ENCODE measurements around the gene SLC26A5.
"Not testable (repeated sequence)": the region's sequence is repeated elsewhere in the genome, so short reads cannot be mapped to it uniquely, and the experiment has no call there.

SLC26A5 gene, protein sequence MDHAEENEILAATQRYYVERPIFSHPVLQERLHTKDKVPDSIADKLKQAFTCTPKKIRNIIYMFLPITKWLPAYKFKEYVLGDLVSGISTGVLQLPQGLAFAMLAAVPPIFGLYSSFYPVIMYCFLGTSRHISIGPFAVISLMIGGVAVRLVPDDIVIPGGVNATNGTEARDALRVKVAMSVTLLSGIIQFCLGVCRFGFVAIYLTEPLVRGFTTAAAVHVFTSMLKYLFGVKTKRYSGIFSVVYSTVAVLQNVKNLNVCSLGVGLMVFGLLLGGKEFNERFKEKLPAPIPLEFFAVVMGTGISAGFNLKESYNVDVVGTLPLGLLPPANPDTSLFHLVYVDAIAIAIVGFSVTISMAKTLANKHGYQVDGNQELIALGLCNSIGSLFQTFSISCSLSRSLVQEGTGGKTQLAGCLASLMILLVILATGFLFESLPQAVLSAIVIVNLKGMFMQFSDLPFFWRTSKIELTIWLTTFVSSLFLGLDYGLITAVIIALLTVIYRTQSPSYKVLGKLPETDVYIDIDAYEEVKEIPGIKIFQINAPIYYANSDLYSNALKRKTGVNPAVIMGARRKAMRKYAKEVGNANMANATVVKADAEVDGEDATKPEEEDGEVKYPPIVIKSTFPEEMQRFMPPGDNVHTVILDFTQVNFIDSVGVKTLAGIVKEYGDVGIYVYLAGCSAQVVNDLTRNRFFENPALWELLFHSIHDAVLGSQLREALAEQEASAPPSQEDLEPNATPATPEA

DNA sequence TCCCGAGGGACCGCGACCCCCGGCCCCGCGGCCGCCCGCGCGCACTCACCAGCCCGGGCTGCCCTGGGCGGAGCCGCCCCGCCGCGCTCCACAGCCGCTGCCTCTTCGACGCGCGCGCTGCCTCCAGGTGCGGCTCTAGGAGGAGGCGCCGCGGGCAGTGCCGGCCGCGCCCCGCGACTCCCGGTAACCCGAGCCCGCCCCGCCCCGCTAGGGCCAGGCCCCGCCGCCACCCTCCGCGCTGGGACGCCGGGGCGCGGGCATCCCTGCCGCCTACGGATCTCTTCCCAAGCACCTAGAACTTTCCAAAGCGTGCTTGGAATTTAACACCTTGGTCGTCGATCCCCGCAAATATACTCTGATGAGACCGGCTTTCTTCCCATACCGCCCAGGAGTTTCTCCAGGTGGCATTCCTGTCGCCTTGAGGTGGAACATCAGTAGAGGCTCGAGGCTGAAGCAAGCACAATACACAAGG, at the start of gene SLC26A5:
TSS of gene SLC26A5 (minus strand) at position 159 of the 472 bp plus-strand sequence. CDS start 24,693 bp downstream, outside the sequence.
- DNase-seq (ENCODE audit: low read depth, low spot score) = peak; percentile 33

DNA sequence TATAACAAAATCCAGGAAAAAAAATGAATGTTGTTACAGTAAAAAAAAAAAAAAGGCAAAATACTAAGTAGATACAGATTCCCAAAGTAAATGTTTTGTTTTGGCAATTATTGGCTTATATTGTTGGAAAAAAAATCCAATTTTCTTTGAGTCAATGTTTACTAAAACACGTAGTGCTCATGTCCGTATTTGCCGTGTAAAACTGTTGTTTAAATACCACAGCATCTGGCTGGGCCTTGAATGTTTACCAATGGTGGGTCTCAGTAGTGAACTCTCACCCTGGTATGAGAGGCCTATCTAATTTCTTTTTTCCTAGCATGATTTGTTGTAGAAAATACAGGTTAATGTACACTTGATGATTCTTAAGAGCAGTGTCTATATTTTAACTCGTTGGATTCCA, 41.4 kb upstream of the SLC26A5 start:
- no peak for DNase-seq (ENCODE audit: low read depth, low spot score)

GRCh38 chr7:103486873-103487272, 40.9 kb upstream of the SLC26A5 start:
- not testable (repeated sequence) for DNase-seq (ENCODE audit: low read depth, low spot score)

GRCh38 chr7:103480771-103481170, 34.8 kb upstream of the SLC26A5 start:
- DNase-seq (ENCODE audit: low read depth, low spot score) = no peak

DNA sequence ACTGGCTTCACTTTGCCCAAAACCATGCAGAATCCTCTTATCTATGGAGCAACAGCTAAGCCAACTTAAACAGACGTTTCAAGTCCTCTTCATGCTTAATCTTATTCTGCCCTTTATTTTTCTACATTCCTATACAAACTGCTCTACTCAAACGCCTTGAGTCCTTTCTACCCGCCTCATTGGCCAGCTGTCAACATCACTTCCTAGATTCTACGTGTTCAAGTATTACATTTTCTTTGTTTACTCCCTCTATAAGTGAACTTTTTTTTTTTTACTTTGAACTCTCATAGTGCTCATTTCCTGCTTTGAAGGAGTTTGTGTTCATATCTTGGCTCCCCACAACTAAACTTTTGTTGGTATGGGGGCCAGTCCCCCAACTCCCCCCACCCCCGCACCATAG, 28.9 kb upstream of the SLC26A5 start:
- DNase-seq (ENCODE audit: low read depth, low spot score) = no peak

GRCh38 chr7:103469095-103469948, 23.3 kb upstream of the SLC26A5 start:
- DNase-seq (ENCODE audit: low read depth, low spot score) = no peak

- no peak for DNase-seq (ENCODE audit: low read depth, low spot score)
Observed at GRCh38 chr7:103466814-103467213, 20.8 kb upstream of the SLC26A5 start.

DNA sequence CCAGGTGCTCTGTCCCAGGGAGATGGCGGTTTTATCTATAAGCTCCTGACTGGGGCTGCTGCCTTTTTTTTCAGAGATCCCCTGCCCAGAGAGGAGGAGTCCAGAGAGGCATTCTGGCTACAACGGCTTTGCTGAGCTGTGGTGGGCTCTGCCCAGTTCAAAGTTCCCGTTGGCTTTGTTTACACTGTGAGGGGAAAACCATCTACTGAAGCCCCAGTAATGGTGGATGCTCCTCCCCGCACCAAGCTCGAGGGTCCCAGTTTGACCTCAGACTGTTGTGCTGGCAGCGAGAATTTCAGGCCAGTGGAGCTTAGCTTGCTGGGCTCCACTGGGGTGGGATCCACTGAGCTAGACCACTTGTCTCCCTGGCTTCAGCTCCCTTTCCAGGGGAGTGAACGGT, 16.4 kb upstream of the SLC26A5 start:
- no peak for DNase-seq (ENCODE audit: low read depth, low spot score)

DNA sequence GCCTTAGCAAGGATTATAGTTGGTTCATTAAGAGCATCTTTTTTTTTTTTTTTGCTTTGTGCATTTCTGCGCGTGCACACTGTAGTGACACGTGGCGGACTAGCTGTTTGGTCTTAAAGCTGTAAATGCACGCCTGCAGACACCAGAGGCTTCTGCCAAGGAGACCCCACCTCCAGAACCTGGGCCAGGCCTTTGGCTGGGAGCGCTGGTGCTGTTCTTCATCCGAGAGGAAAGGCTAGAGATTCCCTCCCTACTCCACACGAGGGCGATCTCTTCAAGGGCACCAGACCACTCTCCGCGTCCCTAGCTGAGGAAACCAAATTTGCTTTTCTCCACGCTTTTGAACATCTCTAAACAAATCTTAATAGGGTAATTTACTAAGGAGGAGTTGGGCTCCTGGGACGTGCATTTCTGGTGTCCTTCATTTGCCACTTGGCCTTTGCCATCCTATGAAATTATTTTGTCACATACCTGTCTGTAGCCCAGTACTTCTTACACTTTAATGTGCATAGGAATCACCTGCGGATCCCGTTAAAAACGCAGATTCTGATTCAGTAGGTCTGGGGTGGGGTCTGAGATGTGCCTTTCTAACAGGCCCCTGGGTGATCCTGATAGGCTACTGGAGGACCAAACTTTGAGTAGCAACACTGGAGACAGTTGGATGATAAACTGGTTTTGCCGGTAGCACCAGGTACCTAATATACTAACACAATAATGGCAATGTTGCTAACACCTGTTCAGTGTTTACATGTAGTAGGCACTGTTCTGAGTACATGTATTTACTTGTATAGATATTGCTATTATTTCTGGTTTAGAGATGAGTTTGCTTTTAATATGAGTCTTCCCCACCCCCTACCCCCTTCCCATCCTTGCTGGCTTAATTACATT, 1.3 kb upstream of the SLC26A5 start:
- peak; percentile 79 for DNase-seq (ENCODE audit: low read depth, low spot score)

DNA sequence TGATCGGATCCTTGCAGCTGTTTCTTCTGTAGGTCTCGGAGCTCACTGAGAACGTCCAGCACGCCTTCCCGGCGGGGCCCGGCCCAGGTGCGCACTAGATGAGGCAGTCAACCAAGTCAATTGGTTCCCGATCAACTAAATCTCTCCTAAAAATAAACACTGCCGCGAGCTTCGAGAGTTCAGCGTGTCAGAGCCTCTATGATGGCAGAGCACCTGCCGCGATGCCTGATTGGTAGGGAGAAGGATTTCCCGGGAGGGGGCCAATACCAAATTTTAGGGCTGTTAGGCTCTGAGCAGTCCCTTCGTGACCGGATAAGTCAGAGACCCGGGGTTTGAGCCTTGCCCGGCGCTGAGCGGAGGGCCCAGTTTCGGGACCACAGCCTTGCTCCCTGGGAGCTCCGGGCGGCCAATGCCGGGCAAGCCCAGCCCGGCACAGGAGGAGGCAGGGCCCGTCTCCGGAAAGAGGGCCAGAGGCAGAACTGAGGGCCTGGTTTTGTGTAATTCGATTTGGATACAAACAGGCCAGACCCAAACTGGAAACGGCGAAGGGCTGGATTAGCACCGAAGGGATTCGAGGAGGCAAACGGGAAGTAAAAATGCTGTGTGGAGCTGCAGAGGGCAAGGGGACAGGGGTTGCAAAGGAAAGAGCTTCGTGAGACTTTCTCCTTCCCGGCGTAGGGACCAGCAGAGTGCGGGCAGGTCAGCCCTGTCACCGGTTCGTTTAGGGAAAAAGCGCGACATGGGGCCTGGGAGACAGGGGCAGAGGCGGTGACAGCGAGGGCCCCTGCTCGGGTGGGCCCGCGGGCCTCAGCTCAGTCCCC, 569 bp downstream of the SLC26A5 start:
- DNase-seq (ENCODE audit: low read depth, low spot score) = peak; percentile 51

DNA sequence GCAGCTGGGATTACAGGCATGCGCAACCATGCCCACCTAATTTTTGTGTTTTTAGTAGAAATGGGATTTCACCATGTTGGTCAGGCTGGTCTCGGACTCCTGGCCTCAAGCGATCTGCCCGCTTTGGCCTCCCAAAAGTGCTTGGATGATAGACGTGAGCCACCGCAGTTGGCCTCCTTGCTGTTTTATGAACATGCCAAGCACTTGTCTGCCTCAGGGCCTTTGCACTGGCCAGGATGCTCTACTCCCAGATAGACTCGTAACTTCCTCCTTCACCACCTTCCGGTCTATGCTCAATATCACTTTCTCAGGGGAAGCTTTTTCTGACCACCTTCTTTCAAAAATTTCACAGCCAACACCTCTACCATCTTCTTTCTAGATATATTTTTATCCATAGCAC, 6.3 kb downstream of the SLC26A5 start:
- no peak for DNase-seq (ENCODE audit: low read depth, low spot score)

DNA sequence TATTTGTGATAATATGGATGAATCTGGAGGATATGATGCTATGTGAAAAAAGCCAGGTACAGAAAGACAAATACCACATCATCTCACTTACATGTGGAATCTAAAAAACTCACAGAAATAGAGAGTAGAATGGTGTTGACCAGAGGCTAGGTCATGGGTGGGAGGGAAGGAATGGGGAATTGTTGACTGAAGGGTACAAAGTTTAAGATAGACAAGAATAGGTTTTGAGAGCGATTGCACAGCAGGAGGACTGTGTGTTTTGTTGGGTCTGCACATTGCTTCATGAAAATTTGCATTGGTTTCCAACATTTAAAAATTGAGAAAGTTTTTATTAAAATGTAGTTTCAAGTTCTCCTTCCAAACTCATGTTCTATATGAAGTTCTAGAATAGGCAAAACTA, 8.4 kb downstream of the SLC26A5 start:
- DNase-seq (ENCODE audit: low read depth, low spot score) = no peak

DNA sequence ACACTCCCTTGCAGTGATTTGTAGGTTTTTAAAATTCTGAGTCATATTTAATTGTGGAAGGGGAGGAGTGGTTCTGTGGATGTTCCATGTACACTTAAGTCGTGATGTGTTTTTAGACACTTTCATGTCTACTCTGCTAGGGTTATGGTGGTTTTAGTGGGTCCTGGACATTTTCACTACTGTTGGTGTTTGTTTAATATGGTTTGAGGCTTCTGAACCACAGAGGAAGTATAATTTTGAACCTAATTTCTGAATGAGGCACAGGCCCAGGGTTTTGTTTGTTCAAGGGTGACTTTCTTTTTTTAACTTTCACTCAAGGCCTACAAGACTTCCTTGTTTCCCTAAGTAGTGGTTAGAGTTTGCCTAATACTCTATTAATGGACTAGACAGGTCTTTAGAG, 13.3 kb downstream of the SLC26A5 start:
- DNase-seq (ENCODE audit: low read depth, low spot score) = no peak

- DNase-seq (ENCODE audit: low read depth, low spot score) = no peak
Observed at GRCh38 chr7:103425177-103425576, 20.8 kb downstream of the SLC26A5 start.

GRCh38 chr7:103423467-103424179, 22.4 kb downstream of the SLC26A5 start:
- no peak for DNase-seq (ENCODE audit: low read depth, low spot score)

GRCh38 chr7:103420857-103421384, 25.1 kb downstream of the SLC26A5 start:
- no peak for DNase-seq (ENCODE audit: low read depth, low spot score)

GRCh38 chr7:103418241-103418640, 27.8 kb downstream of the SLC26A5 start:
- no peak for DNase-seq (ENCODE audit: low read depth, low spot score)

GRCh38 chr7:103413407-103413806, 32.6 kb downstream of the SLC26A5 start:
- no peak for DNase-seq (ENCODE audit: low read depth, low spot score)

- DNase-seq (ENCODE audit: low read depth, low spot score) = no peak
Observed at GRCh38 chr7:103412151-103412550, 33.9 kb downstream of the SLC26A5 start.
